GM21576 (cell line): ENCODE measurements around the gene ATP11A.
A peak's percentile ranks its signal among the peaks of the same experiment; 100 is the strongest.

ENCODE experiments used
- ATAC-seq: cut with Tn5 transposase; IDR thresholded peaks from one replicate; pipeline ENCODE4 v1.9.1; 2021; ENCODE audit warnings: mild to moderate bottlenecking, moderate library complexity; ENCODE audit not compliant: unreplicated experiment

Gene ATP11A

GRCh38 chr13:112689303-112690245, at the start of gene ATP11A:
ATP11A (plus strand) TSS chr13:112690038; CDS start chr13:112690417, 379 bp downstream.
- ATAC-seq: peak; percentile 50

- ATAC-seq: no peak
Observed at GRCh38 chr13:112641456-112642089, 48.3 kb upstream of the ATP11A start.

GRCh38 chr13:112642090-112642460, 47.8 kb upstream of the ATP11A start:
- ATAC-seq: no peak

GRCh38 chr13:112643759-112644459, 45.9 kb upstream of the ATP11A start:
- ATAC-seq: no peak

- no peak for ATAC-seq
Observed at GRCh38 chr13:112645327-112645914, 44.4 kb upstream of the ATP11A start.

- ATAC-seq: no peak
Observed at GRCh38 chr13:112647256-112647655, 42.6 kb upstream of the ATP11A start.

GRCh38 chr13:112648101-112648500, 41.7 kb upstream of the ATP11A start:
- ATAC-seq: no peak

GRCh38 chr13:112648966-112649690, 40.7 kb upstream of the ATP11A start:
- ATAC-seq: no peak

GRCh38 chr13:112651311-112651710, 38.5 kb upstream of the ATP11A start:
- ATAC-seq: no peak

GRCh38 chr13:112651750-112652511, 37.9 kb upstream of the ATP11A start:
- ATAC-seq: no peak

- no peak for ATAC-seq
Observed at GRCh38 chr13:112652512-112653070, 37.2 kb upstream of the ATP11A start.

- no peak for ATAC-seq
Observed at GRCh38 chr13:112653071-112653470, 36.8 kb upstream of the ATP11A start.

- no peak for ATAC-seq
Observed at GRCh38 chr13:112655913-112656312, 33.9 kb upstream of the ATP11A start.

GRCh38 chr13:112657850-112658445, 31.9 kb upstream of the ATP11A start:
- no peak for ATAC-seq

GRCh38 chr13:112658808-112659207, 31.0 kb upstream of the ATP11A start:
- no peak for ATAC-seq

- no peak for ATAC-seq
Observed at GRCh38 chr13:112661291-112661690, 28.5 kb upstream of the ATP11A start.

- ATAC-seq: no peak
Observed at GRCh38 chr13:112664501-112665203, 25.2 kb upstream of the ATP11A start.

- ATAC-seq: no peak
Observed at GRCh38 chr13:112668924-112669323, 20.9 kb upstream of the ATP11A start.
